H4 (cell line): ENCODE measurements around the gene MYLK3. TPM values are rescaled to one million over a fixed set of nuclear protein-coding genes. Genes with fewer than 3 reads are reported as not detected.
A peak's percentile ranks its signal among the peaks of the same experiment; 100 is the strongest.
"Not testable (repeated sequence)": the region's sequence is repeated elsewhere in the genome, so short reads cannot be mapped to it uniquely, and the experiment has no call there.

Source experiments
- DNase-seq: peaks from one replicate; pipeline ENCODE4 v3.0.0-alpha.2; 2015; ENCODE audit warnings: low spot score
- total RNA-seq: library from RNA; depleted of rRNA; stranded (reverse); fragments of >200 nt; shearing (Covaris generic); gene quantifications from 2 replicates; pipeline ENCODE4 v1.2.3, GENCODE V29; 2014; rRNA removed

Gene MYLK3
- total RNA-seq: 0.14 TPM in 1 of 2 replicates, not detected in the other

GRCh38 chr16:46747777-46748651 lies at the start of gene MYLK3:
Gene MYLK3 (minus strand): TSS chr16:46748344. CDS start chr16:46748193, 151 bp downstream.
- DNase-seq: no peak

GRCh38 chr16:46797501-46797900 lies 49.4 kb upstream of the MYLK3 start:
- no peak for DNase-seq

- DNase-seq: no peak
These were observed 48.7 kb upstream of the MYLK3 start for GRCh38 chr16:46796764-46797269.

GRCh38 chr16:46793841-46794240 lies 45.7 kb upstream of the MYLK3 start:
- no peak for DNase-seq

- DNase-seq: no peak
These were observed 42.6 kb upstream of the MYLK3 start for GRCh38 chr16:46790599-46791270.

GRCh38 chr16:46789499-46790414 lies 41.6 kb upstream of the MYLK3 start:
- peak; percentile 48 for DNase-seq

GRCh38 chr16:46788891-46789474 lies 40.8 kb upstream of the MYLK3 start:
- DNase-seq: no peak

GRCh38 chr16:46787909-46788308 lies 39.8 kb upstream of the MYLK3 start:
- no peak for DNase-seq

GRCh38 chr16:46785076-46785845 lies 37.1 kb upstream of the MYLK3 start:
- no peak for DNase-seq

GRCh38 chr16:46784569-46784968 lies 36.4 kb upstream of the MYLK3 start:
- not testable (repeated sequence) for DNase-seq

- DNase-seq: no peak
These were observed 35.7 kb upstream of the MYLK3 start for GRCh38 chr16:46783800-46784199.

- DNase-seq: no peak
These were observed 34.2 kb upstream of the MYLK3 start for GRCh38 chr16:46782320-46782719.

- no peak for DNase-seq
These were observed 29.7 kb upstream of the MYLK3 start for GRCh38 chr16:46777804-46778203.

- DNase-seq: no peak
These were observed 27.1 kb upstream of the MYLK3 start for GRCh38 chr16:46775214-46775613.

- DNase-seq: no peak
These were observed 26.6 kb upstream of the MYLK3 start for GRCh38 chr16:46774743-46775177.

- DNase-seq: no peak
These were observed 24.3 kb upstream of the MYLK3 start for GRCh38 chr16:46772463-46772862.

- DNase-seq: no peak
These were observed 20.7 kb upstream of the MYLK3 start for GRCh38 chr16:46768809-46769208.

- DNase-seq: peak; percentile 81
These were observed 16.9 kb upstream of the MYLK3 start for GRCh38 chr16:46765050-46765449.

- DNase-seq: peak; percentile 30
These were observed 15.0 kb upstream of the MYLK3 start for GRCh38 chr16:46763147-46763546.

- no peak for DNase-seq
These were observed 14.4 kb upstream of the MYLK3 start for GRCh38 chr16:46762583-46762982.
